Neural progenitor cell (in vitro differentiated cells): Measurements from ENCODE around the gene GLIS1.

Source experiments
- CTCF ChIP-seq: fragments of 200-600 bp; sonication (generic); IDR thresholded peaks from 2 replicates; pipeline ENCODE4 v1.5.1; 2017; ENCODE audit warnings: antibody characterized with exemption, mild to moderate bottlenecking
- EZH2 ChIP-seq: fragments of 200-600 bp; sonication (generic); IDR thresholded peaks from 2 replicates; pipeline ENCODE4 v1.6.1; 2017; ENCODE audit warnings: antibody characterized with exemption, mild to moderate bottlenecking, moderate library complexity
- EZH2phosphoT487 ChIP-seq: fragments of 200-600 bp; sonication (generic); IDR thresholded peaks from 2 replicates; pipeline ENCODE4 v1.6.1; 2017; ENCODE audit warnings: antibody characterized with exemption

GRCh38 chr1:53643881-53644390 lies 95.0 kb downstream of the GLIS1 start:
- TF ChIP-seq EZH2phosphoT487 (no peak), CTCF (no peak), EZH2 (no peak)
